K562 (cell line): ENCODE results near the gene LRRK1. TPM values are rescaled to one million over a fixed set of nuclear protein-coding genes. Genes with fewer than 3 reads are reported as not detected.

Experiments used
- ATAC-seq: fragments of 200-7000 bp; cut with Tn5 transposase; 3 replicates; pipeline ENCODE4 v1.9.1; 2020; ENCODE audit warnings: moderate library complexity
- BruUV-seq: library from RNA; stranded (reverse); fragments of 400-500 nt; replicated peaks from 2 replicates; lab custom pipeline; 2021; lab: Mats Ljungman, UMichigan
- CTCF ChIA-PET: fragments of 300-600 bp; formaldehyde crosslinking; extraction: SDS; loops from one replicate; lab custom pipeline; 2021; ENCODE audit warnings: low intra/inter-chr PET ratio; lab: Yijun Ruan, JAX
- POLR2A ChIA-PET: fragments of 300-600, 350-650 bp; sonication (Branson Sonifier 250); formaldehyde crosslinking; extraction: SDS; loops from one replicate; lab custom pipeline; 2021; ENCODE audit warnings: antibody characterized with exemption, inconsistent platforms; lab: Yijun Ruan, JAX
- DNase-seq, 4 experiments: peaks; one replicate each; pipeline versions ENCODE4 v3.0.0 to v3.0.0-alpha.2; 2011 to 2018; ENCODE audit warnings: low spot score in 3 of 4, mixed read lengths in 3 of 4; ENCODE audit errors: extremely low read depth in 1 of 4
- FAIRE-seq: peaks from 2 replicates; lab custom pipeline; 2011; peaks lifted over from hg19 to GRCh38; lab: Jason Lieb, UNC
- H2AFZ ChIP-seq: 2 replicates; pipeline ENCODE4 v1.6.0; 2011; ENCODE audit warnings: low read depth, low read length, control low read depth, inconsistent platforms
- H3K27ac ChIP-seq: fragments of 200-600 bp; 3 replicates; pipeline ENCODE4 v1.8.0; 2011; ENCODE audit warnings: low read depth, mild to moderate bottlenecking, control low read depth, inconsistent platforms, low read length, moderate library complexity, mixed read lengths; ENCODE audit errors: extremely low read depth
- H3K27me3 ChIP-seq, 2 experiments: fragments of 300-600 bp in 1 of 2; 2 replicates in 1 of 2; 3 replicates in 1 of 2; pipeline versions ENCODE4 v1.6.0 to v1.8.0; 2011; ENCODE audit warnings: inconsistent platforms in 2 of 2, low read length in 2 of 2, mild to moderate bottlenecking in 1 of 2, mixed read lengths in 1 of 2, moderate library complexity in 1 of 2; ENCODE audit not compliant: control insufficient read depth in 2 of 2, insufficient read depth in 2 of 2
- H3K36me3 ChIP-seq: fragments of 300-600 bp; 3 replicates; pipeline ENCODE4 v1.8.0; 2011; ENCODE audit warnings: mild to moderate bottlenecking, low read length, inconsistent platforms; ENCODE audit not compliant: control insufficient read depth, insufficient read depth
- H3K4me1 ChIP-seq, 2 experiments: fragments of 200-600 bp in 1 of 2; replicated peaks in 1 of 2; 2 replicates in 1 of 2; 3 replicates in 1 of 2; pipeline versions ENCODE4 v1.5.1 to v1.8.0; 2011; ENCODE audit warnings: inconsistent platforms in 2 of 2, low read length in 2 of 2, mild to moderate bottlenecking in 1 of 2, mixed read lengths in 1 of 2, moderate library complexity in 1 of 2; ENCODE audit not compliant: control insufficient read depth in 2 of 2, insufficient read depth in 2 of 2
- H3K4me2 ChIP-seq: 2 replicates; pipeline ENCODE4 v1.6.1; 2011; ENCODE audit warnings: low read length, control low read depth, inconsistent platforms, mixed read lengths; ENCODE audit not compliant: insufficient read depth
- H3K4me3 ChIP-seq: fragments of 200-600 bp; sonication (generic), shearing (Covaris generic); 2 replicates; pipeline ENCODE4 v1.5.1; 2016; ENCODE audit warnings: control low read depth, inconsistent platforms
- H3K79me2 ChIP-seq: fragments of 200-600 bp; 3 replicates; pipeline ENCODE4 v1.8.0; 2011; ENCODE audit warnings: low read length, inconsistent platforms; ENCODE audit not compliant: control insufficient read depth, insufficient read depth
- H3K9ac ChIP-seq, 2 experiments: 2 replicates each; pipeline versions ENCODE4 v1.6.0 to v1.6.1; 2011; ENCODE audit warnings: low read depth in 2 of 2, low read length in 2 of 2, control low read depth in 1 of 2, inconsistent platforms in 1 of 2, mild to moderate bottlenecking in 1 of 2, mixed read lengths in 1 of 2; ENCODE audit not compliant: insufficient read depth in 1 of 2
- H3K9me1 ChIP-seq: one replicate; pipeline ENCODE4 v1.6.0; 2011; ENCODE audit warnings: inconsistent platforms, mild to moderate bottlenecking, low read length, moderate library complexity; ENCODE audit not compliant: control insufficient read depth, insufficient read depth
- H3K9me3 ChIP-seq: replicated peaks from 2 replicates; pipeline ENCODE4 v1.5.1; 2011; ENCODE audit warnings: low read depth, low read length, inconsistent platforms; ENCODE audit not compliant: control insufficient read depth, insufficient read depth
- H4K20me1 ChIP-seq: replicated peaks from 2 replicates; pipeline ENCODE4 v1.6.1; 2011; ENCODE audit warnings: low read length, inconsistent platforms, mixed read lengths; ENCODE audit not compliant: control insufficient read depth, insufficient read depth
- BCL6 ChIP-seq: fragments of 250-450 bp; sonication (Bioruptor Pico); IDR thresholded peaks from 2 replicates; pipeline ENCODE4 v1.4.0; 2020
- DNMT1 ChIP-seq: fragments of 450-650 bp; IDR thresholded peaks from 2 replicates; pipeline ENCODE4 v1.6.1; 2016; ENCODE audit warnings: antibody characterized with exemption, mild to moderate bottlenecking
- GABPB2 ChIP-seq: fragments of 250-450 bp; sonication (Bioruptor Pico); conservative IDR thresholded peaks from 2 replicates; pipeline ENCODE4 v1.5.1; 2021; ENCODE audit warnings: mild to moderate bottlenecking
- HLTF ChIP-seq: fragments of 450-650 bp; IDR thresholded peaks from 2 replicates; pipeline ENCODE4 v1.6.1; 2016
- HMGXB4 ChIP-seq: sonication (generic); formaldehyde crosslinking; IDR thresholded peaks from 2 replicates; pipeline ENCODE4 v1.8.1; 2023; ENCODE audit warnings: mild to moderate bottlenecking, missing genetic modification reagents
- KDM5B ChIP-seq: fragments of 200-600 bp; sonication (generic); IDR thresholded peaks from 2 replicates; pipeline ENCODE4 v1.6.1; 2012; ENCODE audit warnings: low read depth, mild to moderate bottlenecking, moderate library complexity, low read length, control low read depth, inconsistent platforms; ENCODE audit not compliant: insufficient replicate concordance
- KHSRP ChIP-seq: fragments of 450-650 bp; IDR thresholded peaks from 2 replicates; pipeline ENCODE4 v1.6.1; 2017
- NFRKB ChIP-seq: fragments of 450-650 bp; IDR thresholded peaks from 2 replicates; pipeline ENCODE4 v1.6.1; 2016; ENCODE audit warnings: low read depth
- RFX1 ChIP-seq: fragments of 450-650 bp; IDR thresholded peaks from 2 replicates; pipeline ENCODE4 v1.6.1; 2016; ENCODE audit warnings: mild to moderate bottlenecking, moderate library complexity
- TCF7 ChIP-seq: sonication (generic); IDR thresholded peaks from 2 replicates; pipeline ENCODE4 v1.6.1; 2016; ENCODE audit warnings: antibody characterized with exemption, borderline replicate concordance
- ZBED1 ChIP-seq: IDR thresholded peaks from 2 replicates; pipeline ENCODE4 v1.6.1; 2014
- ZFP91 ChIP-seq: sonication (generic); formaldehyde crosslinking; IDR thresholded peaks from 2 replicates; pipeline ENCODE4 v1.8.0; 2022; ENCODE audit warnings: mild to moderate bottlenecking, missing genetic modification reagents
- WGBS: fragments of 100-300 bp; shearing (Covaris generic); methylation state at CpG from one replicate; pipeline ENCODE4 v1.1.6; 2016; ENCODE audit warnings: low coverage, mixed read lengths; ENCODE audit not compliant: insufficient coverage; ENCODE audit errors: missing lambda C conversion rate; 5-methylcytosine and 5-hydroxymethylcytosine counted together
- in situ Hi-C: fragments of 300-500 bp; cut with MboI; formaldehyde crosslinking; loops from 4 replicates; pipeline ENCODE4 v1.15.0; 2018; ENCODE audit warnings: inconsistent platforms, mixed read lengths
- intact Hi-C: fragments of 100-400 bp; cut with micrococcal nuclease; formaldehyde crosslinking; loops from 2 replicates; pipeline ENCODE4 v1.14.2; 2022
- polyA plus RNA-seq, 8 experiments: library from polyadenylated mRNA; depleted of rRNA in 4 of 8; stranded (reverse) in 5 of 8; unstranded in 3 of 8; fragments of >200 nt; fragmentation: Nextera tagmentation in 2 of 8; fragmentation: Illumina TruSeq in 1 of 8; extraction: Ambion mirVana in 2 of 8; extraction: Trizol in 1 of 8; gene quantifications; 2 replicates each; pipeline versions ENCODE4 v1.2.1 to v1.2.3, GENCODE V29; 2011 to 2014; ENCODE audit warnings: inconsistent platforms in 1 of 8, missing spikeins in 1 of 8
- total RNA-seq, 7 experiments: library from RNA; depleted of rRNA in 6 of 7; stranded (reverse); fragments of >200 nt in 6 of 7; fragmentation: Illumina TruSeq in 2 of 7; extraction: Trizol in 2 of 7; gene quantifications; 2 replicates each; pipeline versions ENCODE4 v1.2.1 to v1.2.3, GENCODE V29; 2011 to 2021; ENCODE audit warnings: low replicate concordance in 1 of 7

The LRRK1 gene
- total and polyA plus RNA-seq, 9 of the 15 experiments (the other 6 are each of a cell fraction or from before 2014, with no cell fraction given): 0.01 to 1.5 (median 0.11) TPM

GRCh38 chr15:101070024-101070423 is 150.9 kb downstream of the LRRK1 start:
- no peaks in the 10 kb centered on the region for H3K36me3 ChIP-seq
- H4K20me1 ChIP-seq: peaks cover 10% of the 10 kb centered on the region; the same call in 1 of the 2 replicates
- H3K9me3 ChIP-seq: no peaks in the 10 kb centered on the region
- FAIRE-seq (no peak), DNase-seq (no peak), ATAC-seq (no peak)
- no peaks in the 10 kb centered on the region; a peak in 1 of 5 replicates for H3K4me1 ChIP-seq
- H3K9me1 ChIP-seq: no peaks in the 10 kb centered on the region
- no peaks in the 10 kb centered on the region for H3K79me2 ChIP-seq
- ChIA-PET CTCF (no interaction called here), POLR2A (no interaction called here)
- WGBS: 16% methylated on average over 5 of the region's 6 CpGs
- no peak overlapping the region for H2AFZ ChIP-seq
- no peak overlapping the region for H3K4me2 ChIP-seq
- H3K27ac ChIP-seq: no peak overlapping the region
- in situ Hi-C loops (no loop called here), intact Hi-C loops (no loop called here)
- no peak overlapping the region for H3K4me3 ChIP-seq
- peaks cover 37 to 64% of the 10 kb centered on the region in 2 experiments; a peak in 4 of 5 replicates for H3K27me3 ChIP-seq
- H3K9ac ChIP-seq: no peak overlapping the region
- BruUV-seq: no TSS peak
- TF ChIP-seq GABPB2: no peak
- TF ChIP-seq DNMT1: no peak
- no peak for TF ChIP-seq NFRKB
- TF ChIP-seq RFX1: no peak
- no peak for TF ChIP-seq ZBED1
- no peak for TF ChIP-seq KHSRP
- TF ChIP-seq ZFP91 (CRISPR knock-in tag): no peak
- TF ChIP-seq KDM5B: no peak
- TF ChIP-seq BCL6 (CRISPR knock-in tag): no peak
- no peak for TF ChIP-seq TCF7
- no peak for TF ChIP-seq HMGXB4 (CRISPR knock-in tag)
- TF ChIP-seq HLTF: no peak
